HepG2 (cell line): ENCODE measurements around the gene HSPA1B. TPM values are rescaled to one million over a fixed set of nuclear protein-coding genes. Genes with fewer than 3 reads are reported as not detected.

ENCODE experiments used
- MBD4 ChIP-seq: IDR thresholded peaks from 2 replicates; pipeline ENCODE4 v1.6.1; 2012; ENCODE audit warnings: low read length, inconsistent platforms, borderline replicate concordance
- SMARCE1 ChIP-seq: fragments of 450-650 bp; IDR thresholded peaks from 2 replicates; pipeline ENCODE4 v1.6.1; 2017; ENCODE audit warnings: borderline replicate concordance
- SNRNP70 ChIP-seq: fragments of 200-400 bp; formaldehyde crosslinking; IDR thresholded peaks from 2 replicates; pipeline ENCODE4 v1.6.1; 2017; ENCODE audit warnings: mild to moderate bottlenecking, low read depth, low read length, moderate library complexity
- SRSF1 ChIP-seq: fragments of 200-400 bp; formaldehyde crosslinking; optimal IDR thresholded peaks from 2 replicates; pipeline ENCODE3; 2017; ENCODE audit warnings: mild to moderate bottlenecking, low read depth, low read length, moderate library complexity
- STAG1 ChIP-seq: sonication (generic); formaldehyde crosslinking; IDR thresholded peaks from 2 replicates; pipeline ENCODE4 v1.4.0; 2020; ENCODE audit warnings: missing genetic modification reagents
- TEAD3 ChIP-seq: optimal IDR thresholded peaks from 2 replicates; pipeline ENCODE3; 2016; ENCODE audit warnings: borderline replicate concordance
- ZC3H4 ChIP-seq: sonication (generic); formaldehyde crosslinking; IDR thresholded peaks from 2 replicates; pipeline ENCODE4 v1.4.0; 2020; ENCODE audit warnings: missing genetic modification reagents, borderline replicate concordance
- ZFP41 ChIP-seq: sonication (generic); formaldehyde crosslinking; IDR thresholded peaks from 2 replicates; pipeline ENCODE4 v1.4.0; 2020; ENCODE audit warnings: mild to moderate bottlenecking, missing genetic modification reagents, borderline replicate concordance
- ZNF44 ChIP-seq: sonication (generic); formaldehyde crosslinking; IDR thresholded peaks from 2 replicates; pipeline ENCODE4 v1.5.1; 2020; ENCODE audit warnings: mild to moderate bottlenecking, missing genetic modification reagents
- ZNF496 ChIP-seq: sonication (generic); formaldehyde crosslinking; IDR thresholded peaks from 2 replicates; pipeline ENCODE4 v1.8.1; 2023; ENCODE audit warnings: mild to moderate bottlenecking, moderate library complexity, missing genetic modification reagents; ENCODE audit not compliant: insufficient replicate concordance
- ZNF543 ChIP-seq: sonication (generic); formaldehyde crosslinking; IDR thresholded peaks from 2 replicates; pipeline ENCODE4 v1.4.0; 2020; ENCODE audit warnings: mild to moderate bottlenecking, missing genetic modification reagents
- ZNF775 ChIP-seq: sonication (generic); formaldehyde crosslinking; IDR thresholded peaks from 2 replicates; pipeline ENCODE4 v1.4.0; 2020; ENCODE audit warnings: missing genetic modification reagents, mild to moderate bottlenecking, moderate library complexity, borderline replicate concordance
- polyA plus RNA-seq, 8 experiments: library from polyadenylated mRNA; depleted of rRNA in 3 of 8; stranded (reverse) in 7 of 8; unstranded in 1 of 8; fragments of >200 nt; fragmentation: Illumina TruSeq in 4 of 8; extraction: Trizol in 4 of 8; gene quantifications; 2 replicates each; pipeline versions ENCODE4 v1.2.1 to v1.2.3, GENCODE V29; 2011 to 2016; ENCODE audit warnings: low read depth in 4 of 8, missing spikeins in 1 of 8, mixed read lengths in 1 of 8; ENCODE audit not compliant: insufficient read depth in 1 of 8
- total RNA-seq, 5 experiments: library from RNA; depleted of rRNA; stranded (reverse); fragments of >200 nt; fragmentation: Illumina TruSeq; extraction: Trizol; gene quantifications; 2 replicates each; pipeline ENCODE4 v1.2.3, GENCODE V29; 2016; ENCODE audit warnings: low read depth in 1 of 5
- TF ChIP-seq, protein P1 (sequence below): sonication (generic); formaldehyde crosslinking; IDR thresholded peaks from 2 replicates; pipeline ENCODE4 v1.5.0; 2020; ENCODE audit warnings: mild to moderate bottlenecking, missing genetic modification reagents
- TF ChIP-seq, protein P2 (sequence below), 2 experiments: fragments of 450-650 bp in 1 of 2; sonication (generic) in 1 of 2; formaldehyde crosslinking in 1 of 2; IDR thresholded peaks; 2 replicates each; pipeline versions ENCODE4 v1.6.1 to v1.8.0; 2016 to 2022; ENCODE audit warnings: antibody characterized with exemption in 1 of 2, mild to moderate bottlenecking in 1 of 2, missing genetic modification reagents in 1 of 2
- TF ChIP-seq, protein P3 (sequence below): IDR thresholded peaks from 2 replicates; pipeline ENCODE4 v1.6.1; 2016; ENCODE audit warnings: missing genetic modification reagents, missing compliant biosample characterization
- TF ChIP-seq, protein P4 (sequence below): sonication (generic); formaldehyde crosslinking; IDR thresholded peaks from 2 replicates; pipeline ENCODE4 v1.8.1; 2023; ENCODE audit warnings: missing genetic modification reagents, mild to moderate bottlenecking, borderline replicate concordance

The HSPA1B gene
- total and polyA plus RNA-seq, 2 of the 13 experiments (the other 11 are each of a cell fraction or from before 2014, with no cell fraction given), result 26.0 to 186 TPM

DNA sequence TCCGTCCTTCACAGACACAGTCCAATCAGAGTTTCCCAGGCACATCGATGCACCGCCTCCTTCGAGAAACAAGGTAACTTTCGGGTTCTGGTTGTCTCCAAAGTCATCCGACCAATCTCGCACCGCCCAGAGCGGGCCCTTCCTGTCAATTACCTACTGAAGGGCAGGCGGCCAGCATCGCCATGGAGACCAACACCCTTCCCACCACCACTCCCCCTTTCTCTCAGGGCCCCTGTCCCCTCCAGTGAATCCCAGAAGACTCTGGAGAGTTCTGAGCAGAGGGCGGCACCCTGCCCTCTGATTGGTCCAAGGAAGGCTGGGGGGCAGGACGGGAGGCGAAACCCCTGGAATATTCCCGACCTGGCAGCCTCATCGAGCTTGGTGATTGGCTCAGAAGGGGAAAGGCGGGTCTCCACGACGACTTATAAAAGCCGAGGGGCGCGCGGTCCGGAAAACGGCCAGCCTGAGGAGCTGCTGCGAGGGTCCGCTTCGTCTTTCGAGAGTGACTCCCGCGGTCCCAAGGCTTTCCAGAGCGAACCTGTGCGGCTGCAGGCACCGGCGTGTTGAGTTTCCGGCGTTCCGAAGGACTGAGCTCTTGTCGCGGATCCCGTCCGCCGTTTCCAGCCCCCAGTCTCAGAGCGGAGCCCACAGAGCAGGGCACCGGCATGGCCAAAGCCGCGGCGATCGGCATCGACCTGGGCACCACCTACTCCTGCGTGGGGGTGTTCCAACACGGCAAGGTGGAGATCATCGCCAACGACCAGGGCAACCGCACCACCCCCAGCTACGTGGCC, at the start of gene HSPA1B (continued):
- TF ChIP-seq, protein P1, sequence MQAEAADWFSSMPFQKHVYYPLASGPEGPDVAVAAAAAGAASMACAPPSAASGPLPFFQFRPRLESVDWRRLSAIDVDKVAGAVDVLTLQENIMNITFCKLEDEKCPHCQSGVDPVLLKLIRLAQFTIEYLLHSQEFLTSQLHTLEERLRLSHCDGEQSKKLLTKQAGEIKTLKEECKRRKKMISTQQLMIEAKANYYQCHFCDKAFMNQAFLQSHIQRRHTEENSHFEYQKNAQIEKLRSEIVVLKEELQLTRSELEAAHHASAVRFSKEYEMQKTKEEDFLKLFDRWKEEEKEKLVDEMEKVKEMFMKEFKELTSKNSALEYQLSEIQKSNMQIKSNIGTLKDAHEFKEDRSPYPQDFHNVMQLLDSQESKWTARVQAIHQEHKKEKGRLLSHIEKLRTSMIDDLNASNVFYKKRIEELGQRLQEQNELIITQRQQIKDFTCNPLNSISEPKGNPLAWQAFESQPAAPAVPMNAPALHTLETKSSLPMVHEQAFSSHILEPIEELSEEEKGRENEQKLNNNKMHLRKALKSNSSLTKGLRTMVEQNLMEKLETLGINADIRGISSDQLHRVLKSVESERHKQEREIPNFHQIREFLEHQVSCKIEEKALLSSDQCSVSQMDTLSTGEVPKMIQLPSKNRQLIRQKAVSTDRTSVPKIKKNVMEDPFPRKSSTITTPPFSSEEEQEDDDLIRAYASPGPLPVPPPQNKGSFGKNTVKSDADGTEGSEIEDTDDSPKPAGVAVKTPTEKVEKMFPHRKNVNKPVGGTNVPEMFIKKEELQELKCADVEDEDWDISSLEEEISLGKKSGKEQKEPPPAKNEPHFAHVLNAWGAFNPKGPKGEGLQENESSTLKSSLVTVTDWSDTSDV (CRISPR knock-in tag), result peak; percentile 84; the same call in 1 of the 2 replicates
- TF ChIP-seq ZNF44 (no peak), ZNF496 (CRISPR knock-in tag) (no peak), ZNF543 (CRISPR knock-in tag) (peak; percentile 53; the same call in 1 of the 2 replicates), ZFP41 (no peak), ZNF775 (CRISPR knock-in tag) (peak; percentile 31; the same call in 1 of the 2 replicates), TEAD3 (CRISPR knock-in tag) (peak; percentile 53), STAG1 (CRISPR knock-in tag) (peak; percentile 46), SNRNP70 (no peak), MBD4 (no peak), SRSF1 (peak; percentile 98), SMARCE1 (no peak), ZC3H4 (CRISPR knock-in tag) (0 out of 2 replicates have a peak, but pooled peaks have one; percentile 45)
- TF ChIP-seq, protein P2, sequence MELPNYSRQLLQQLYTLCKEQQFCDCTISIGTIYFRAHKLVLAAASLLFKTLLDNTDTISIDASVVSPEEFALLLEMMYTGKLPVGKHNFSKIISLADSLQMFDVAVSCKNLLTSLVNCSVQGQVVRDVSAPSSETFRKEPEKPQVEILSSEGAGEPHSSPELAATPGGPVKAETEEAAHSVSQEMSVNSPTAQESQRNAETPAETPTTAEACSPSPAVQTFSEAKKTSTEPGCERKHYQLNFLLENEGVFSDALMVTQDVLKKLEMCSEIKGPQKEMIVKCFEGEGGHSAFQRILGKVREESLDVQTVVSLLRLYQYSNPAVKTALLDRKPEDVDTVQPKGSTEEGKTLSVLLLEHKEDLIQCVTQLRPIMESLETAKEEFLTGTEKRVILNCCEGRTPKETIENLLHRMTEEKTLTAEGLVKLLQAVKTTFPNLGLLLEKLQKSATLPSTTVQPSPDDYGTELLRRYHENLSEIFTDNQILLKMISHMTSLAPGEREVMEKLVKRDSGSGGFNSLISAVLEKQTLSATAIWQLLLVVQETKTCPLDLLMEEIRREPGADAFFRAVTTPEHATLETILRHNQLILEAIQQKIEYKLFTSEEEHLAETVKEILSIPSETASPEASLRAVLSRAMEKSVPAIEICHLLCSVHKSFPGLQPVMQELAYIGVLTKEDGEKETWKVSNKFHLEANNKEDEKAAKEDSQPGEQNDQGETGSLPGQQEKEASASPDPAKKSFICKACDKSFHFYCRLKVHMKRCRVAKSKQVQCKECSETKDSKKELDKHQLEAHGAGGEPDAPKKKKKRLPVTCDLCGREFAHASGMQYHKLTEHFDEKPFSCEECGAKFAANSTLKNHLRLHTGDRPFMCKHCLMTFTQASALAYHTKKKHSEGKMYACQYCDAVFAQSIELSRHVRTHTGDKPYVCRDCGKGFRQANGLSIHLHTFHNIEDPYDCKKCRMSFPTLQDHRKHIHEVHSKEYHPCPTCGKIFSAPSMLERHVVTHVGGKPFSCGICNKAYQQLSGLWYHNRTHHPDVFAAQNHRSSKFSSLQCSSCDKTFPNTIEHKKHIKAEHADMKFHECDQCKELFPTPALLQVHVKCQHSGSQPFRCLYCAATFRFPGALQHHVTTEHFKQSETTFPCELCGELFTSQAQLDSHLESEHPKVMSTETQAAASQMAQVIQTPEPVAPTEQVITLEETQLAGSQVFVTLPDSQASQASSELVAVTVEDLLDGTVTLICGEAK (IDR thresholded peaks at IDR 0.05), result no peak
- TF ChIP-seq, protein P2 (CRISPR knock-in tag; IDR thresholded peaks at IDR 0.05), result peak; percentile 89
- TF ChIP-seq, protein P3, sequence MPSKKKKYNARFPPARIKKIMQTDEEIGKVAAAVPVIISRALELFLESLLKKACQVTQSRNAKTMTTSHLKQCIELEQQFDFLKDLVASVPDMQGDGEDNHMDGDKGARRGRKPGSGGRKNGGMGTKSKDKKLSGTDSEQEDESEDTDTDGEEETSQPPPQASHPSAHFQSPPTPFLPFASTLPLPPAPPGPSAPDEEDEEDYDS (CRISPR knock-in tag), result peak; percentile 99
- TF ChIP-seq, protein P4, sequence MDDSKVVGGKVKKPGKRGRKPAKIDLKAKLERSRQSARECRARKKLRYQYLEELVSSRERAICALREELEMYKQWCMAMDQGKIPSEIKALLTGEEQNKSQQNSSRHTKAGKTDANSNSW, result no peak; the same call in 1 of the 2 replicates
